Non-pigmented ciliary epithelial cell (primary cell): ENCODE measurements around the gene ZFP69.

Experiments used
- DNase-seq: peaks from one replicate; pipeline ENCODE4 v3.0.0-alpha.2; 2010; ENCODE audit warnings: low read depth

The ZFP69 gene

DNA sequence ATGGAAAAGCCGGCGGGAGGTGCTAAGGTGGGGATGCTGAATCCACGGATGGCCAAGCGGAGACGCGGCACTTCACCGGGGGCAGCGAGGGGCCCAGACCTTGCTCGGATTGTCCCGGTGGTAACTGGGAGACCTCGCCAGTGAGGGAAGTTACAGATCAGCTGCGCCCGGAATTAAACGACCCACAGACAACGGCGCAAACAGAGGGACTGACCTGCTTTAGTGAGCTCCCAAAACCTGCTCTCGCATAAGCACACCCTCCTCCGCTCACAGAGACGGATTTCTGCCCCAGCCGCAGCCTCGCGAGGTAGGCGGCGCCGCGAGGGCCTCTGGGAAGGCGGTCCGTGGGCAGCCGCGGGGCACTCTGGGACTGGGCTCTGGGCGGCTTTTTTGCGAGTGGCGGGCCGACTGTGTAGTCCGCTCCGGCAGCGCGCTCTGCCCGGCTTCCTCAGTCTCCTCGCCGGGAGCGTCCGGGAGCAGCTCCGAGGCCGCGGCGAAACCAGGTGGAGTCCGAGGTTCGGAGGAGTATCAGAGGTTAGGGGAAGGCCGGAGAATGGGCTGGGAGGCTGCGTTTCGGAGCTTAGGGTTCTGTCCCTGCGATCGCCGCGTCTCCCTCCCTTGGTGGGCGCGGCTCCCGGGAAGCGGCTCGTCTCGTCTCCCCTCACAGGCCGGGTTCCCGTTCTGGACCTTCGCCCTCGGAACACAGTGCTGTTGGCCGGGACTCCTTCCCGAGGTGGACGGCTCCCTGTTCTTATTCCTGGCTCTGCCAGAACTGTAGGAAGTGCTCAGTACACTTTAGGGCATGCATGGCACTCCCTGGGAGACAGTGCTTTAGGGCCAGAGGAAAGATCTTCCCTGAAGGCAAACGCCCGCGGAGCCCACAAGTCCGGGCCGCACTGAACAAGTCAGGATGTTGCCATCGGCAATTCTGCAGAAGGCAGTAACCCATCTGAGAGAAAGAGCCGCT is 31.6 kb downstream of the ZFP69 start, which contains the start of gene EXO5:
Gene EXO5 (plus strand): TSS at position 393 of the 967 bp plus-strand sequence. CDS start 5,778 bp downstream, outside the sequence.
- DNase-seq, result no peak

DNA sequence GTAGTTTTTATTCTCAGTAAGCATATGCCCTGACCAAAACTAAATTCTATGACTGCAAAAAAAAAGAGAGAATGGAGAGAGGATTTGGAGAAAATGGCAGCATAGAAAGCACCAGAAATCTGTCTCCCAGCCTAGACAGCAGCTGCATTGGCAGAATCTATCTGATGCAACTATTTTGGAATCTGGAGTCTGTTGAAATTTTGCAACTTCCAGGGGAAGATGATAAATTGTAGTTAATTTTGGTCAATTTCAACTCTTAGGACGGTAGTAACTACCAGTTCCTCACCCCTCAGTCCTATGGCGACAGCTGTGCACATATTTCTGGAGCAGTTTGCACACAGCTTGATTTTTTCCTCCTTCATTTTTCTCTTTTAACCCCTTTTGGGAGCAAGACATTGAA is 42.4 kb downstream of the ZFP69 start:
- DNase-seq, result no peak

DNA sequence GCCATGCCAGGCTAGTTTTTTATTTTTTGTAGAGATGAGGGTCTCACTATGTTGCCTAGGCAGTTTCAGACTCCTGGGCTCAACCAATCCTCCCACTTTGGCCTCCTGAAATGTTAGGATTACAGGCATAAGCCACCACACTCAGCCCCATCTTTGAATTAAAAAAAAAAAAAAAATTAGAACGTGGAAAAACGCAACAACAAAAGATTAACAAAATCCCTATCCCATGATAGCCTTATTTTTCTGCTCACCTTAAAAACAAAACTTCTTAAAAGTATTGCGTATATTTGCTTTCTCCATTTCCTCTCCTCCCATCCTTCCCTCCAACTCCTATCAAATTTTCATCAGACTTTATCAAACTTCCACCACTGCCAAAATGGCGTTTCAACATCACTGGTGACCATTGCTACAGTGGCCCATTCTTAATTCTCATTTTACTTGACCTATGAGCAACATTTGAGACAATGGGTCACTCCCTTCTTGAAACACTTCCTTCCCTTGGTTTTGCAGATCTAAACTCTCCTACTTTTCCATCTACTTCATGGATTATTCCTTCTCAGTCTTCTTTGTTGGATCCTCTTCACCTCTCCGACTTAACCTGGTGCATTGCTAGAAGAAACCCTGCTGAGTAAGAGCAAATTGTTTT is 53.8 kb downstream of the ZFP69 start:
- no peak for DNase-seq

DNA sequence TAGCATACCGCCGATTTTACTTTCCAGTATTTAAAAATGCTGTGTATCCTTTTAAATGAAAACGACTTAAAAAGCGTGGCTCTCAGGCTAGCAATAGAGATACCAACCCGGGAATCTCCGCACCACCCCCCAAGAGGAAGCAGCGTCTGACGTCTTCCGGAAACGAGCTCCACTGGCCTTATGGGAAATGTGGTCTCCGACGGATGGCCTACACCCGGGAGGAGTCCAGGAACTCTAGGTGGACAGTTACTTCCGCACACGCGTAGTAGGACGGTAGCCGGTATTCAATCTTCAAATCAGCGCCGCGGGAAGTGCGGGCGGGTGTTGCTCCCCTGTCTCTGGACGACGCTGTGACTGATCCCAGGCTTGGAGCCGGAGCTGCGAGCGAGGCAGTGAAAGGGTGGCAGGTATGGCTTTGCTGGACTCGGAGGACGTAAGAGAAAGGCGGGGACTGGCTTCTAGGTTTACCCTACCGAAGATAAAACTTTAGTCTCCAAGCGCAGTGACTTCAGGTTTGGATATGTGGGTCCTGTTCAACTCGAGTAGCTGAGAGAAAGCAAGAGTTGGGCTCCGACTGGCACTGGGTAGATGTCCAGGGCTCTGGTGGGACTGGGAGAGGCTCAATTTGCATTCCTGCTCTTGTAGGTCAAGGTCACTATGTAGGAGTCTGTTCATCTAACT is 54.4 kb downstream of the ZFP69 start, which contains the start of gene ZNF684:
Gene ZNF684 (plus strand): TSS at position 257 of the 681 bp plus-strand sequence. CDS start 1,530 bp downstream, outside the sequence.
- DNase-seq, result peak; percentile 85

DNA sequence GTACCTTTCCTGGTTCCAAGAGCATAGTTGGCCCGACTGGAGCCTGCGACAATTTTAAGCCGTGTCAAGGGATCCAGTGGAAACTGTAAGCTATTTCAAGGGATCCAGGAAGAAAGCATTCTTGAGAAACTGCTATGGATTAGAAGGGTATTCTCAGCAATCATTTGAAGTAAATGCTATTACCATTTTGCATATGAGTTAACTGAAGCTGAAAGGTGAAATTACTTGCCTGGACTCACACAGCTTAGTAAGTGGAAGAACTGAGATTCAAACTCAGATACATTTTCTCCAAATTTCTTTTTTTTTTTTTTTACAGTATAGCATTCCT is 54.9 kb downstream of the ZFP69 start:
- no peak for DNase-seq

DNA sequence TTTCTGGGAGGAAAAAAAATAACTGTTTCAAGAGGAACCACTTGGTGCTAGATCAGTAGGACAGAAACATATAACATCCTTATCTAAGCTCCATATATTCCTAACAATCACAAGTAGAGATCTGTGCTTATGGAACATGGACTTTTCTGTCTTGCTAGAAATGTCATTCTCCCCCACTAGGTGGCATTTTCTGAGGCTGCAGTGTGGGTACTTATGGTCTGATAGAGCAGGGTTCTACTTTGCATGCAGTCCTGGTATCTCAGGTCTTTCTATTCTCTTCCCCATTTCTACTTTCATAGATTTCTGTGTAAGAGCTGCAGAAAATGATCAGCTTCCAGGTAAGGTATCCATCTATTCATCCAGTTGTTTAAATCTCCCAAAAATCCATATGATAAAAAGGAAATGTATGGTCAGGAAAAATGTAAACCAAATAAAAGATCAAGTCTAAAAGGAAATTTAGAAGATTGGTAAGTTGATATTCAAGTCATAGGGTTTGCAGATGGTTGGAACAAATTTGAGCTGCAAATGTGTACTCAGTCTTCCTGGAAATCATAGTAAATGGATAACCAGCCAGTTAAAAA is 55.8 kb downstream of the ZFP69 start:
- DNase-seq, result no peak

DNA sequence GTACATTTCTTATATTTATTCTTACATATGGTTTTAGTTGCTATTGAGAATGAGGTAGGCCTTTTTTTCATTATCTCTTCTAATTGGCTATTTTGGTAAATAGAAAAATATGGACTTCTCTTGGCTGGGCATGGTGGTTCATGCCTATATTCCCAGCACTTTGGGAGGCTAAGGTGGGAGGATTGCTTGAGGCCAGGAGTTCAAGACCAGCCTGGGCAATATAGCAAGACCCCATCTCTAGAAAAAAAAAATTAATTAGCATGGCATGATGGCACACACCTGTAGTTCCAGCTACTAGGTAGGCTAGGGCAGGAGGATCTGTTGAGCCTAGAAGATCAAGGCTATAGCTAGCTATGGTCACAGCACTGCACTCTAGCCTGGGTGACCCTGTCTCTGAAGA is 57.5 kb downstream of the ZFP69 start:
- DNase-seq, result no peak

DNA sequence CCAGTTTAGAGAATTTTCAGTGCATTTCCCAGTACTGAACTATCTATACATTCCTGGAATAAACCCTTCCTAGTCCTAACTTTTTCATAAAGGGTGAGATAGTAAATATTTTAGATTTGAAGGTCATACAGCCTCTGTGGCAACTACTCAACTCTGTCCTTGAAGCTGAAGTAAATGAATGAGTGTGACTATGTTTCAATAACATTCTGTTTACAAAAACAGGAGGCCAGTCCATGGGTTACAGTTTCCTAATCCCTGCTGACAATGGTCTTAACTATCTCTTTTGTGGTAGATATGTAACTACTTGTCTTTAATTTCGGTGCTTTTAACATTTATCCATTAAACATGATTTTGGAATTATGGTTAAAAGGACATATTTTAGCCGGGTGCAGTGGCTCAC is 58.6 kb downstream of the ZFP69 start:
- no peak for DNase-seq

DNA sequence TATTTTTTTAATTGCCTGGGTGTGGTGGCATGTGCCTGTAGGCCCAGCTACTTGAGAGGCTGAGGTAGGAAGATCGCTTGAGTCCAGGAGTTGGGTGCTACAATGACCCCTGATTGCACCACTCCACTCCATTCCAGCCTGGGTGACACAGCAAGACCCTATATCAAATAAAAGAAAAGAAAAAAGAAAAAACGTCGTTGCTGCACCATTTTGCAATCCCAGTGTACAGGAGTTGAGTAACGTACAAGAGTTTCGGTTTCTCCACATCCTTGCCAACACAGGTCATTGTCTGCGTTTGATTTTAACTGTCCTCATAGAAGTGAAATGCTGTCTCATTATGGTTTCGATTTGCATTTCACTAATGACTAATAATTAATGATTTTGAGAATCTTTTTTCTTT is 62.2 kb downstream of the ZFP69 start:
- DNase-seq, result no peak
